Right cardiac atrium (tissue), 5 donors: Measurements from ENCODE around the gene OR4D1. TPM values are rescaled to one million over a fixed set of nuclear protein-coding genes. Genes with fewer than 3 reads are reported as not detected.

Experiments
- ATAC-seq, 2 donors: fragments of 200-7000 bp; cut with Tn5 transposase; one replicate each; pipeline versions ENCODE4 v1.8.0 to v1.9.1; 2020; ENCODE audit warnings: moderate library complexity in 2 of 2, mild to moderate bottlenecking in 1 of 2
- DNase-seq, 3 donors: peaks; one replicate each; pipeline ENCODE4 v3.0.0-alpha.2; 2020
- H3K27ac ChIP-seq: one replicate; pipeline ENCODE4 v1.5.1; 2013; ENCODE audit warnings: mild to moderate bottlenecking, low read length, control low read depth, moderate library complexity
- H3K27me3 ChIP-seq: one replicate; pipeline ENCODE4 v1.6.1; 2013; ENCODE audit not compliant: control insufficient read depth, insufficient read depth
- H3K4me1 ChIP-seq: one replicate; pipeline ENCODE4 v1.6.1; 2013; ENCODE audit warnings: low read length; ENCODE audit not compliant: control insufficient read depth, insufficient read depth
- H3K4me3 ChIP-seq: one replicate; pipeline ENCODE4 v1.5.1; 2013; ENCODE audit warnings: low read length, control low read depth
- H3K9me3 ChIP-seq: one replicate; pipeline ENCODE4 v1.6.1; 2013; ENCODE audit warnings: low read length; ENCODE audit not compliant: control insufficient read depth
- WGBS: extraction: QIAGEN DNeasy Blood & Tissue Kit; methylation state at CpG from one replicate; pipeline ENCODE4 v1.1.7; 2013; 5-methylcytosine and 5-hydroxymethylcytosine counted together
- intact Hi-C, 4 donors: fragments of 100-400 bp; cut with DNase I; formaldehyde crosslinking; loops; one replicate each; pipeline versions ENCODE4 v1.11.0 to v1.14.0; 2022 to 2023
- polyA plus RNA-seq: library from polyadenylated mRNA; stranded (reverse); fragments of 200-250 nt; gene quantifications from one replicate; pipeline ENCODE4 v1.2.3, GENCODE V29; 2013
- total RNA-seq, 4 donors: library from RNA; stranded (reverse); fragmentation: NEBNext Ultra II Directional; extraction: Animal tissue kit (Norgen Biotek cat#: 25700); gene quantifications; one replicate each; pipeline ENCODE4 v1.2.1, GENCODE V29; 2021
- donor health status: healthy with polysubstance abuse.
- donor health status: DM: no; HTN: yes; CAD: no.
- donor health status: DM: no; HTN: no; CAD: no.
- donor health status: DM: no; HTN: yes; CAD: no; lungs with severe emphysema.
- donor health status: DM: yes; HTN: yes; CAD: no.

The OR4D1 gene
- total and polyA plus RNA-seq, 5 donors: not detected

GRCh38 chr17:58193641-58194255 is 45.6 kb downstream of the OR4D1 start:
- no peak overlapping the region for H3K27ac ChIP-seq
- WGBS: 74% methylated on average over 18 of the region's 18 CpGs
- intact Hi-C loops: no loop called here
- H3K27me3 ChIP-seq: no peaks in the 10 kb centered on the region
- H3K4me1 ChIP-seq: no peaks in the 10 kb centered on the region
- H3K9me3 ChIP-seq: no peaks in the 10 kb centered on the region
- ATAC-seq (no peak), DNase-seq (no peak)
- no peak overlapping the region for H3K4me3 ChIP-seq

DNA sequence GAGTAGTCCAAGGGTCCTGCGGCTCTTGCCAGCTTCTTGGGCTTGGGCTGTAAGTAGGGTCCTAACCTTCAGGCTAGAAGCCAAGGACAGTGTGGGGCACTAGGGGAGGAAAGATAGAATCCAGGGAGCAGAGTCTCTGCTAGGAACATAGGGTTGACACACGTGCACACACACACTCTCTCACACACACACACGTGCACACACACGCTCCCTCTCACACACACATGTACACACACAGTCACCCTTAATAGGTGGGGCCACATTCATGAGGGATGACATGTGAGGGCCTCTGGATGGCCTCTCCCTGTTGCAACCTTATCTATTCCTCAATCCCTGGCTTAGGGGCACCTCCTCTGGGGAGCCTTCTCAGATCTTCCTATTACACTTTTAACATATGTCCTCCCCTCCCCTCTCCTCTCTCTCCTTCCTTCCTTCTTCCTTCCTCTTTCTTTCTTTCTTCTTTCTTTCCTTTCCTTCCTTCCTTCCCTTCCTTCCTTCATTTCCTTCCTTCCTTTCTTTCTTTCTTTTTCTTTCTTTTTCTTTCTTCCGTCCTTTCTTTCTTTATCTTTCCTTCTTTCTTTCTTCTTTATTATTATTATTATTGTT is 47.4 kb downstream of the OR4D1 start:
- Histone ChIP-seq H3K27ac (no peak overlapping the region), H3K27me3 (no peaks in the 10 kb centered on the region), H3K4me1 (no peaks in the 10 kb centered on the region), H3K4me3 (no peak overlapping the region), H3K9me3 (no peaks in the 10 kb centered on the region)
- intact Hi-C loops: no loop called here
- WGBS: 81% methylated on average over 5 of the region's 5 CpGs
- ATAC-seq (no peak), DNase-seq (no peak)

GRCh38 chr17:58196610-58197009 is 48.4 kb downstream of the OR4D1 start:
- 84% methylated on average over 7 of the region's 7 CpGs for WGBS
- H3K4me1 ChIP-seq: no peaks in the 10 kb centered on the region
- H3K27me3 ChIP-seq: no peaks in the 10 kb centered on the region
- no peaks in the 10 kb centered on the region for H3K9me3 ChIP-seq
- intact Hi-C loops: no loop called here
- DNase-seq: no peak
- no peak overlapping the region for H3K4me3 ChIP-seq
- no peak overlapping the region for H3K27ac ChIP-seq
- ATAC-seq: no peak

- 40% methylated on average over 14 of the region's 14 CpGs for WGBS
- Histone ChIP-seq H3K9me3 (no peaks in the 10 kb centered on the region), H3K4me1 (no peaks in the 10 kb centered on the region), H3K27ac (no peak overlapping the region), H3K27me3 (no peaks in the 10 kb centered on the region), H3K4me3 (no peak overlapping the region)
- intact Hi-C loops: no loop called here
- ATAC-seq: peak; percentile 51 to 55
- DNase-seq: peak in 2 of 3 donors; percentile 68 to 73
Measured at GRCh38 chr17:58200024-58200633, 51.9 kb downstream of the OR4D1 start.

GRCh38 chr17:58202859-58203258 is 54.7 kb downstream of the OR4D1 start:
- Histone ChIP-seq H3K4me3 (no peak overlapping the region), H3K9me3 (no peaks in the 10 kb centered on the region), H3K27ac (no peak overlapping the region), H3K27me3 (no peaks in the 10 kb centered on the region), H3K4me1 (no peaks in the 10 kb centered on the region)
- ATAC-seq (no peak), DNase-seq (no peak)
- intact Hi-C loops: no loop called here
- 84% methylated on average over 7 of the region's 7 CpGs for WGBS

DNA sequence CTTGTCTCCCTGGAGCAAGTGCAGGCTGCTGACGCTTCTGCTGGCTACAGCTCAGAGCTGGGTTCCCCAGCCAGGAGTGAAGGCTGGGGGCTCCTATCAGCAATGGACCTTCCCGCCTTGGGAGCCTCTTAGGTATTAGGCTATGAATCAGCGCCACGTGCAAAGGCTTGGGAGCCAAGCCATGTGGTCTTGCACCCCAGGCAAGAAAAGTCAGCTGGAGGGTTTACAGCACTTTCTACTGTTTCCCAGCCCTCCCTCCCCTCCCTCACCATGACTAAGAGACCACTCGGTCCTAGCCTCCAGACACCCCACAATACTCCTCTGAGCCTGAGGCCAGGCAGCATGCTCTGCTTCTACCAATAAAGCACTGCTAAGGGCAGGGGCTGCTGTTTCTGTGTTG is 56.6 kb downstream of the OR4D1 start:
- no peaks in the 10 kb centered on the region for H3K9me3 ChIP-seq
- no peaks in the 10 kb centered on the region for H3K27me3 ChIP-seq
- H3K4me3 ChIP-seq: no peak overlapping the region
- H3K27ac ChIP-seq: no peak overlapping the region
- intact Hi-C loops: no loop called here
- WGBS: 75% methylated on average over 5 of the region's 5 CpGs
- no peaks in the 10 kb centered on the region for H3K4me1 ChIP-seq
- no peak for ATAC-seq
- no peak for DNase-seq

- Histone ChIP-seq H3K27ac (no peak overlapping the region), H3K4me3 (no peak overlapping the region), H3K4me1 (no peaks in the 10 kb centered on the region), H3K9me3 (no peaks in the 10 kb centered on the region), H3K27me3 (no peaks in the 10 kb centered on the region)
- ATAC-seq (no peak), DNase-seq (no peak)
- WGBS: 85% methylated on average over 11 of the region's 11 CpGs
- intact Hi-C loops: no loop called here
Measured at GRCh38 chr17:58205936-58206335, 57.8 kb downstream of the OR4D1 start.

DNA sequence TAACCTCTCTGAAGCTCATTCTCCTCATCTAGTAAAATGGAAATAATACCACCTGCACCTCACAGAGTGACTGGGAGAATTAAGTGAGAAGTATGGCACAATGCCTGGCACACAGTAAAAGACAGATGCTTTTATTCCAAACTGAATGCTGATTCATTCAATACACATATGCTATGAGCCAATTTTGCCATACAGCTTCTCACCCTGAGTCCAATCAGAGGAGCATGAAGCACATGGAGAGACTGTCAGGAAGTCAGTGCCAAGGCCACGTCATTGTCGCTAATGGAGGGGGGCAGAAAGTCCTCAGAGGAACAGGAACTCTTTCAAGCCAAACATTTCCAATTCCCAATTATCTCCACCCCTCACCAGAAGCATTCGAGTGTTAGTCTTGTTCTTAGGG is 59.3 kb downstream of the OR4D1 start:
- ATAC-seq (no peak), DNase-seq (no peak)
- 70% methylated on average over 3 of the region's 3 CpGs for WGBS
- intact Hi-C loops: no loop called here
- Histone ChIP-seq H3K27ac (no peak overlapping the region), H3K27me3 (no peaks in the 10 kb centered on the region), H3K4me1 (no peaks in the 10 kb centered on the region), H3K4me3 (no peak overlapping the region), H3K9me3 (no peaks in the 10 kb centered on the region)

- no peaks in the 10 kb centered on the region for H3K27me3 ChIP-seq
- intact Hi-C loops: no loop called here
- no peaks in the 10 kb centered on the region for H3K9me3 ChIP-seq
- H3K4me1 ChIP-seq: no peaks in the 10 kb centered on the region
- H3K4me3 ChIP-seq: no peak overlapping the region
- DNase-seq (no peak), ATAC-seq (no peak)
- H3K27ac ChIP-seq: no peak overlapping the region
- 98% methylated on average over 5 of the region's 5 CpGs for WGBS
Measured at GRCh38 chr17:58208344-58208743, 60.2 kb downstream of the OR4D1 start.
